MM.1S (cell line): ENCODE results near the gene PTPRN2.

Source experiments
- CTCF ChIP-seq: fragments of 300-600 bp; sonication (generic); IDR thresholded peaks from 2 replicates; pipeline ENCODE4 v1.5.1; 2016; ENCODE audit warnings: antibody characterized with exemption, low read length, mixed read lengths
- EZH2 ChIP-seq: fragments of 300-600 bp; sonication (generic); optimal IDR thresholded peaks from 2 replicates; pipeline ENCODE3; 2017; ENCODE audit warnings: low read depth, mild to moderate bottlenecking, antibody characterized with exemption, low read length, mixed read lengths

DNA sequence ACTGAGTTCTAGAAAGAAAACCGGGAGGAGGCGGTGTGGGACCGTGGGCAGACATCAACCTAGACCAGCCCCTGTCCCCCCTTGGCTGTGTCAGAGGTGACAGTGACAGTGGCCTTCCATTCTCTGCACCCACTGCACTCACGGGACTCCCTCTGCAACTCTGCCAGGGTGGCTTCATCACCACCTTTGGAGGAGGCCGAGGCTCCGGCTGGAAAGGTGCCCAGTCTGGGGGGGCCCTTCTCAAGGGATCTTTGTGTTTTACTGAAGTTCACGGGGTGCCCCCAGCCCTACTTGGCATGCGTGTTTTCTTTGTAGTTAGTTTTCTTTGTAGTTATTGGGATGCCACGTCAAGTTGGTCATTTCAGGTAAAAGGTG lies 833.2 kb downstream of the PTPRN2 start:
- TF ChIP-seq CTCF (no peak), EZH2 (no peak)
